Gastroesophageal sphincter (tissue), 4 donors: ENCODE results near the gene DDX54. TPM values are rescaled to one million over a fixed set of nuclear protein-coding genes. Genes with fewer than 3 reads are reported as not detected.

Experiments
- ATAC-seq: fragments of 150-250 bp; one replicate; pipeline ENCODE4 v1.9.1; 2016; ENCODE audit warnings: mild to moderate bottlenecking, moderate library complexity
- H3K27ac ChIP-seq, 4 donors: fragments of 200-600 bp; sonication (generic) in 3 of 4; 1 replicate in 3 of 4; 2 replicates in 1 of 4; pipeline ENCODE4 v1.5.1; 2016 to 2019
- H3K27me3 ChIP-seq: fragments of 200-600 bp; sonication (generic); one replicate; pipeline ENCODE4 v1.5.1; 2019
- H3K36me3 ChIP-seq, 2 donors: fragments of 200-600 bp; sonication (generic); one replicate each; pipeline ENCODE4 v1.5.1; 2019; ENCODE audit warnings: control low read depth in 1 of 2
- H3K4me1 ChIP-seq, 3 donors: fragments of 200-600 bp; sonication (generic); 1 replicate in 2 of 3; 2 replicates in 1 of 3; pipeline ENCODE4 v1.5.1; 2016 to 2019; ENCODE audit warnings: control low read depth in 2 of 3
- H3K4me3 ChIP-seq, 2 donors: fragments of 200-600 bp; sonication (generic); one replicate each; pipeline ENCODE4 v1.5.1; 2019; ENCODE audit warnings: mild to moderate bottlenecking in 1 of 2, moderate library complexity in 1 of 2
- H3K9me3 ChIP-seq, 3 donors: fragments of 200-600 bp; sonication (generic); one replicate each; pipeline ENCODE4 v1.5.1; 2017 to 2019; ENCODE audit warnings: control low read depth in 2 of 3
- CTCF ChIP-seq, 4 experiments: fragments of 200-600 bp in 2 of 4; fragments of 450-650 bp in 2 of 4; sonication (generic) in 1 of 4; IDR thresholded peaks; one replicate each; pipeline ENCODE4 v1.5.1; 2017 to 2019; ENCODE audit warnings: antibody characterized with exemption in 4 of 4, mild to moderate bottlenecking in 2 of 4, moderate library complexity in 2 of 4
- EP300 ChIP-seq: sonication (generic); formaldehyde crosslinking; IDR thresholded peaks from one replicate; pipeline ENCODE4 v1.6.1; 2017; ENCODE audit warnings: antibody characterized with exemption, mild to moderate bottlenecking
- POLR2A ChIP-seq, 2 donors: fragments of 450-650 bp; IDR thresholded peaks; one replicate each; pipeline ENCODE4 v1.6.1; 2017; ENCODE audit warnings: antibody characterized with exemption in 2 of 2, mild to moderate bottlenecking in 2 of 2, moderate library complexity in 1 of 2
- POLR2AphosphoS5 ChIP-seq: sonication (generic); formaldehyde crosslinking; IDR thresholded peaks from one replicate; pipeline ENCODE4 v1.6.1; 2017; ENCODE audit warnings: antibody characterized with exemption
- WGBS, 2 donors: methylation state at CpG; one replicate each; pipeline ENCODE4 v1.1.5; 2018; ENCODE audit warnings: low coverage in 1 of 2; 5-methylcytosine and 5-hydroxymethylcytosine counted together
- total RNA-seq, 4 donors: library from RNA; depleted of rRNA; stranded (reverse); fragments of >200 nt; gene quantifications; one replicate each; pipeline ENCODE4 v1.1.0, GENCODE V29; 2016

The DDX54 gene
- total RNA-seq, 4 donors from 2014 or later = 38.0 to 60.4 (median 53.3) TPM

GRCh38 chr12:113183030-113183589, 2.2 kb downstream of the DDX54 start:
- TF ChIP-seq CTCF (IDR thresholded peaks at IDR 0.05) (no peak), POLR2A (IDR thresholded peaks at IDR 0.05) (no peak), POLR2AphosphoS5 (no peak), EP300 (no peak)
- WGBS, 2 donors = 100% methylated on average over 1 to 4 of the region's 11 CpGs
- H3K4me1 ChIP-seq = peaks cover 0 to 50% (median 21%) of the 10 kb centered on the region in 3 donors

GRCh38 chr12:113181975-113182374, 3.3 kb downstream of the DDX54 start:
- 78 to 91% methylated on average over 3 of the region's 3 CpGs for WGBS, 2 donors
- no peak for ATAC-seq

More at GRCh38 chr12:113183030-113183589, 2.2 kb downstream of the DDX54 start:
- Histone ChIP-seq H3K4me3 (no peak overlapping the region), H3K27ac (no peak overlapping the region), H3K9me3 (no peaks in the 10 kb centered on the region), H3K27me3 (no peaks in the 10 kb centered on the region), H3K36me3 (peaks cover 0 to 33% of the 10 kb centered on the region in 2 donors)
- no peak for ATAC-seq

GRCh38 chr12:113180333-113180732, 4.9 kb downstream of the DDX54 start:
- ATAC-seq = no peak
- peaks cover 0 to 11% (median 0%) of the 10 kb centered on the region in 3 donors for H3K9me3 ChIP-seq
- no peak overlapping the region for H3K27ac ChIP-seq
- no peak overlapping the region for H3K4me3 ChIP-seq
- 11 to 72% methylated on average over 1 to 3 of the region's 4 CpGs for WGBS, 2 donors
- peaks cover 0 to 59% of the 10 kb centered on the region in 2 donors for H3K36me3 ChIP-seq
- peaks cover 0 to 28% (median 13%) of the 10 kb centered on the region in 3 donors for H3K4me1 ChIP-seq
- H3K27me3 ChIP-seq = no peaks in the 10 kb centered on the region
- TF ChIP-seq CTCF (IDR thresholded peaks at IDR 0.05) (no peak), EP300 (no peak), POLR2AphosphoS5 (no peak), POLR2A (IDR thresholded peaks at IDR 0.05) (no peak)

More at GRCh38 chr12:113181975-113182374, 3.3 kb downstream of the DDX54 start:
- H3K4me1 ChIP-seq = peaks cover 0 to 41% (median 21%) of the 10 kb centered on the region in 3 donors
- peaks cover 0 to 42% of the 10 kb centered on the region in 2 donors for H3K36me3 ChIP-seq
- peaks cover 0 to 7% (median 0%) of the 10 kb centered on the region in 3 donors for H3K9me3 ChIP-seq
- no peaks in the 10 kb centered on the region for H3K27me3 ChIP-seq
- H3K27ac ChIP-seq = no peak overlapping the region
- no peak overlapping the region for H3K4me3 ChIP-seq
- TF ChIP-seq CTCF (IDR thresholded peaks at IDR 0.05) (no peak), POLR2AphosphoS5 (no peak), EP300 (no peak), POLR2A (IDR thresholded peaks at IDR 0.05) (no peak)

GRCh38 chr12:113179023-113179422, 6.3 kb downstream of the DDX54 start:
- WGBS, 2 donors = no CpG with 5 or more reads among the region's 14 CpGs
- H3K27ac ChIP-seq = no peak overlapping the region
- no peaks in the 10 kb centered on the region for H3K27me3 ChIP-seq
- H3K36me3 ChIP-seq = peaks cover 0 to 72% of the 10 kb centered on the region in 2 donors
- TF ChIP-seq POLR2A (IDR thresholded peaks at IDR 0.05) (no peak), POLR2AphosphoS5 (no peak), CTCF (IDR thresholded peaks at IDR 0.05) (no peak), EP300 (no peak)
- no peak overlapping the region for H3K4me3 ChIP-seq
- peaks cover 0 to 21% (median 9%) of the 10 kb centered on the region in 3 donors for H3K4me1 ChIP-seq
- peaks cover 0 to 11% (median 0%) of the 10 kb centered on the region in 3 donors for H3K9me3 ChIP-seq
- no peak for ATAC-seq
